Natural killer cell treated with Interleukin-12 subunit alpha and Interleukin-12 subunit beta and Interleukin-15 and Interleukin-18, amount 100 ng/mL, for 72 hours (primary cell): ENCODE data around the gene ALKBH2. TPM values are rescaled to one million over a fixed set of nuclear protein-coding genes. Genes with fewer than 3 reads are reported as not detected.
A peak's percentile ranks its signal among the peaks of the same experiment; 100 is the strongest.

Source experiments
- ATAC-seq, 2 donors: fragments of 150-1000 bp; cut with Tn5 transposase in 1 of 2; sonication (Bioruptor Pico), chemical (Tn5 transposase) in 1 of 2; 2 replicates each; pipeline ENCODE4 v1.10.0; 2021
- DNase-seq: peaks from one replicate; pipeline ENCODE4 v3.0.0; 2022; ENCODE audit warnings: low spot score
- H3K27ac Mint-ChIP-seq, 2 donors: 1 replicate in 1 of 2; 2 replicates in 1 of 2; pipeline ENCODE4 v1.8.0; 2022; ENCODE audit warnings: mixed read lengths in 2 of 2, mild to moderate bottlenecking in 1 of 2, moderate library complexity in 1 of 2
- H3K27me3 Mint-ChIP-seq, 2 donors: 1 replicate in 1 of 2; 2 replicates in 1 of 2; pipeline ENCODE4 v1.8.0; 2022; ENCODE audit warnings: mixed read lengths in 2 of 2
- H3K36me3 Mint-ChIP-seq: one replicate; pipeline ENCODE4 v1.8.0; 2022; ENCODE audit warnings: mixed read lengths
- H3K4me1 Mint-ChIP-seq, 2 donors: 1 replicate in 1 of 2; 2 replicates in 1 of 2; pipeline ENCODE4 v1.8.0; 2022; ENCODE audit warnings: low read depth in 2 of 2, mixed read lengths in 2 of 2, mild to moderate bottlenecking in 1 of 2
- H3K4me3 Mint-ChIP-seq: one replicate; pipeline ENCODE4 v1.8.0; 2022; ENCODE audit warnings: mixed read lengths
- H3K9me3 Mint-ChIP-seq: 2 replicates; pipeline ENCODE4 v1.8.0; 2022; ENCODE audit warnings: mixed read lengths
- total RNA-seq, 2 donors: library from RNA; stranded (reverse); gene quantifications; one replicate each; pipeline ENCODE4 v1.2.3, GENCODE V29; 2022

ALKBH2 gene
- total RNA-seq, 2 donors from 2014 or later: 13.7 to 28.6 TPM

GRCh38 chr12:109102491-109102890 is 9.2 kb upstream of the ALKBH2 start:
- peaks cover 23 to 27% of the 10 kb centered on the region in 2 donors for H3K4me1 Mint-ChIP-seq
- peaks cover 22% of the 10 kb centered on the region for H3K36me3 Mint-ChIP-seq
- H3K4me3 Mint-ChIP-seq: no peak overlapping the region
- ATAC-seq: no peak
- H3K27ac Mint-ChIP-seq: no peak overlapping the region
- H3K27me3 Mint-ChIP-seq: no peaks in the 10 kb centered on the region
- no peaks in the 10 kb centered on the region for H3K9me3 Mint-ChIP-seq
- no peak for DNase-seq

GRCh38 chr12:109100741-109101140 is 7.5 kb upstream of the ALKBH2 start:
- peaks cover 18% of the 10 kb centered on the region for H3K36me3 Mint-ChIP-seq
- H3K27ac Mint-ChIP-seq: no peak overlapping the region
- no peak overlapping the region for H3K4me3 Mint-ChIP-seq

GRCh38 chr12:109099431-109100020 is 6.3 kb upstream of the ALKBH2 start:
- ATAC-seq (no peak), DNase-seq (no peak)
- Mint-ChIP-seq H3K27me3 (no peaks in the 10 kb centered on the region), H3K9me3 (no peaks in the 10 kb centered on the region), H3K27ac (peak overlapping the region; percentile 26 to 76), H3K36me3 (peaks cover 11% of the 10 kb centered on the region), H3K4me3 (peak overlapping the region; percentile 84), H3K4me1 (peaks cover 23 to 27% of the 10 kb centered on the region in 2 donors)

More at GRCh38 chr12:109100741-109101140, 7.5 kb upstream of the ALKBH2 start:
- ATAC-seq (no peak), DNase-seq (no peak)
- H3K4me1 Mint-ChIP-seq: peaks cover 23 to 27% of the 10 kb centered on the region in 2 donors
- H3K9me3 Mint-ChIP-seq: no peaks in the 10 kb centered on the region
- no peaks in the 10 kb centered on the region for H3K27me3 Mint-ChIP-seq

GRCh38 chr12:109098651-109099050 is 5.4 kb upstream of the ALKBH2 start:
- ATAC-seq (no peak), DNase-seq (no peak)
- H3K27ac Mint-ChIP-seq: peak overlapping the region; percentile 26 to 76
- no peaks in the 10 kb centered on the region for H3K27me3 Mint-ChIP-seq
- H3K9me3 Mint-ChIP-seq: no peaks in the 10 kb centered on the region
- peaks cover 6% of the 10 kb centered on the region for H3K36me3 Mint-ChIP-seq
- H3K4me1 Mint-ChIP-seq: peaks cover 29 to 31% of the 10 kb centered on the region in 2 donors
- peak overlapping the region; percentile 84 for H3K4me3 Mint-ChIP-seq

- Mint-ChIP-seq H3K27ac (peak overlapping the region; percentile 26 to 76), H3K36me3 (peaks cover 6% of the 10 kb centered on the region), H3K4me1 (peaks cover 33 to 36% of the 10 kb centered on the region in 2 donors), H3K27me3 (no peaks in the 10 kb centered on the region), H3K4me3 (peak overlapping the region; percentile 84), H3K9me3 (no peaks in the 10 kb centered on the region)
- DNase-seq (no peak), ATAC-seq (peak; percentile 37 to 50)
These were observed 4.9 kb upstream of the ALKBH2 start for GRCh38 chr12:109098183-109098604.

GRCh38 chr12:109097435-109098182 is 4.3 kb upstream of the ALKBH2 start, which contains the start of gene UNG:
Gene UNG (plus strand): TSS chr12:109097597. CDS start chr12:109097680, 83 bp downstream.
- Mint-ChIP-seq H3K27ac (peak within 1 kb of the TSS; percentile 26 to 76), H3K4me1 (peaks cover 39 to 42% of the 10 kb centered on the region in 2 donors), H3K4me3 (peak within 1 kb of the TSS; percentile 84), H3K36me3 (peaks cover 6% of the 10 kb centered on the region), H3K9me3 (no peaks in the 10 kb centered on the region), H3K27me3 (no peaks in the 10 kb centered on the region)
- peak; percentile 98 for DNase-seq
- peak; percentile 97 to 98 for ATAC-seq

GRCh38 chr12:109097140-109097434 is 3.8 kb upstream of the ALKBH2 start:
- peaks cover 6% of the 10 kb centered on the region for H3K36me3 Mint-ChIP-seq
- ATAC-seq (no peak), DNase-seq (no peak)
- H3K27me3 Mint-ChIP-seq: no peaks in the 10 kb centered on the region
- H3K27ac Mint-ChIP-seq: peak overlapping the region in 1 of 2 donors; percentile 26
- no peaks in the 10 kb centered on the region for H3K9me3 Mint-ChIP-seq
- H3K4me3 Mint-ChIP-seq: no peak overlapping the region
- H3K4me1 Mint-ChIP-seq: peaks cover 44 to 47% of the 10 kb centered on the region in 2 donors

GRCh38 chr12:109092497-109093021 is 713 bp downstream of the ALKBH2 start:
- peak overlapping the region; percentile 77 for H3K4me3 Mint-ChIP-seq
- no peaks in the 10 kb centered on the region for H3K9me3 Mint-ChIP-seq
- no peaks in the 10 kb centered on the region for H3K27me3 Mint-ChIP-seq
- DNase-seq (no peak), ATAC-seq (no peak)
- peak overlapping the region; percentile 71 to 72 for H3K27ac Mint-ChIP-seq
- no peaks in the 10 kb centered on the region for H3K36me3 Mint-ChIP-seq
- peaks cover 26 to 29% of the 10 kb centered on the region in 2 donors for H3K4me1 Mint-ChIP-seq

GRCh38 chr12:109089683-109090082 is 3.6 kb downstream of the ALKBH2 start:
- no peak overlapping the region for H3K4me3 Mint-ChIP-seq
- peaks cover 26 to 29% of the 10 kb centered on the region in 2 donors for H3K4me1 Mint-ChIP-seq
- peak overlapping the region in 1 of 2 donors; percentile 63 for H3K27ac Mint-ChIP-seq
- H3K9me3 Mint-ChIP-seq: no peaks in the 10 kb centered on the region
- ATAC-seq (no peak), DNase-seq (no peak)
- no peaks in the 10 kb centered on the region for H3K27me3 Mint-ChIP-seq
- peaks cover 5% of the 10 kb centered on the region for H3K36me3 Mint-ChIP-seq

- Mint-ChIP-seq H3K4me1 (peaks cover 23 to 24% of the 10 kb centered on the region in 2 donors), H3K36me3 (peaks cover 5% of the 10 kb centered on the region), H3K27me3 (no peaks in the 10 kb centered on the region), H3K4me3 (no peak overlapping the region), H3K9me3 (no peaks in the 10 kb centered on the region), H3K27ac (peak overlapping the region in 1 of 2 donors; percentile 63)
- no peak for DNase-seq
- no peak for ATAC-seq
These were observed 4.5 kb downstream of the ALKBH2 start for GRCh38 chr12:109088818-109089217.

- no peak for ATAC-seq
- no peaks in the 10 kb centered on the region for H3K9me3 Mint-ChIP-seq
- H3K36me3 Mint-ChIP-seq: peaks cover 5% of the 10 kb centered on the region
- DNase-seq: no peak
- peaks cover 7 to 9% of the 10 kb centered on the region in 2 donors for H3K4me1 Mint-ChIP-seq
- no peaks in the 10 kb centered on the region for H3K27me3 Mint-ChIP-seq
- H3K27ac Mint-ChIP-seq: no peak overlapping the region
- no peak overlapping the region for H3K4me3 Mint-ChIP-seq
These were observed 6.0 kb downstream of the ALKBH2 start for GRCh38 chr12:109087250-109087649.

- no peaks in the 10 kb centered on the region for H3K9me3 Mint-ChIP-seq
- ATAC-seq (no peak), DNase-seq (no peak)
- H3K4me3 Mint-ChIP-seq: no peak overlapping the region
- no peak overlapping the region for H3K27ac Mint-ChIP-seq
- no peaks in the 10 kb centered on the region for H3K27me3 Mint-ChIP-seq
- H3K4me1 Mint-ChIP-seq: peaks cover 0 to 1% of the 10 kb centered on the region in 2 donors
- H3K36me3 Mint-ChIP-seq: peaks cover 11% of the 10 kb centered on the region
These were observed 7.7 kb downstream of the ALKBH2 start for GRCh38 chr12:109085590-109085989.

- H3K4me3 Mint-ChIP-seq: no peak overlapping the region
- H3K36me3 Mint-ChIP-seq: peaks cover 21% of the 10 kb centered on the region
- H3K27ac Mint-ChIP-seq: no peak overlapping the region
- H3K9me3 Mint-ChIP-seq: no peaks in the 10 kb centered on the region
- DNase-seq: no peak
- no peaks in the 10 kb centered on the region for H3K27me3 Mint-ChIP-seq
- ATAC-seq: no peak
- no peaks in the 10 kb centered on the region for H3K4me1 Mint-ChIP-seq
These were observed 8.8 kb downstream of the ALKBH2 start for GRCh38 chr12:109084425-109084824.

- no peak for DNase-seq
- H3K4me3 Mint-ChIP-seq: no peak overlapping the region
- peaks cover 31% of the 10 kb centered on the region for H3K36me3 Mint-ChIP-seq
- H3K27ac Mint-ChIP-seq: no peak overlapping the region
- no peaks in the 10 kb centered on the region for H3K27me3 Mint-ChIP-seq
- no peak for ATAC-seq
- no peaks in the 10 kb centered on the region for H3K4me1 Mint-ChIP-seq
- H3K9me3 Mint-ChIP-seq: no peaks in the 10 kb centered on the region
These were observed 10.5 kb downstream of the ALKBH2 start for GRCh38 chr12:109082751-109083150.
